Measurements from ENCODE around the gene BRWD1. TPM values are rescaled to one million over a fixed set of nuclear protein-coding genes. Genes with fewer than 3 reads are reported as not detected.
A peak's percentile ranks its signal among the peaks of the same experiment; 100 is the strongest.

Gene BRWD1
- polyA plus RNA-seq (2013, experiment 1 of 2; ENCODE audit: insufficient read length): 13.5 TPM
- 16.4 TPM for polyA plus RNA-seq (2013, experiment 2 of 2; ENCODE audit: insufficient read length)

- peak; percentile 92 for DNase-seq
Observed at GRCh38 chr21:39313571-39314142, at the start of gene BRWD1. Gene BRWD1 (minus strand): TSS chr21:39313632. CDS start chr21:39313491, 141 bp downstream.

GRCh38 chr21:39362733-39363132, 49.3 kb upstream of the BRWD1 start:
- no peak for DNase-seq

GRCh38 chr21:39359382-39359781, 46.0 kb upstream of the BRWD1 start:
- DNase-seq: no peak

GRCh38 chr21:39353295-39353694, 39.9 kb upstream of the BRWD1 start:
- peak; percentile 8 for DNase-seq

- DNase-seq: no peak
Observed at GRCh38 chr21:39350094-39351005, 36.9 kb upstream of the BRWD1 start.

GRCh38 chr21:39349211-39350093, 36.0 kb upstream of the BRWD1 start:
- peak; percentile 96 for DNase-seq

- DNase-seq: peak; percentile 94
Observed at GRCh38 chr21:39348355-39349210, 35.2 kb upstream of the BRWD1 start, which contains the start of gene HMGN1. Gene HMGN1 (minus strand): TSS chr21:39349088. CDS start chr21:39348917, 171 bp downstream.

GRCh38 chr21:39348040-39348354, 34.6 kb upstream of the BRWD1 start:
- DNase-seq: no peak

- no peak for DNase-seq
Observed at GRCh38 chr21:39347537-39347936, 34.1 kb upstream of the BRWD1 start.

GRCh38 chr21:39346671-39347331, 33.4 kb upstream of the BRWD1 start:
- DNase-seq: no peak

- no peak for DNase-seq
Observed at GRCh38 chr21:39346206-39346605, 32.8 kb upstream of the BRWD1 start.

- no peak for DNase-seq
Observed at GRCh38 chr21:39345440-39345839, 32.0 kb upstream of the BRWD1 start.

- DNase-seq: no peak
Observed at GRCh38 chr21:39344848-39345247, 31.4 kb upstream of the BRWD1 start.

- no peak for DNase-seq
Observed at GRCh38 chr21:39341249-39341923, 28.0 kb upstream of the BRWD1 start.

GRCh38 chr21:39340687-39341086, 27.3 kb upstream of the BRWD1 start:
- no peak for DNase-seq

- DNase-seq: no peak
Observed at GRCh38 chr21:39339231-39339630, 25.8 kb upstream of the BRWD1 start.

GRCh38 chr21:39336457-39337008, 23.1 kb upstream of the BRWD1 start:
- no peak for DNase-seq

- no peak for DNase-seq
Observed at GRCh38 chr21:39334611-39335010, 21.2 kb upstream of the BRWD1 start.

GRCh38 chr21:39332175-39332574, 18.7 kb upstream of the BRWD1 start:
- DNase-seq: no peak

- DNase-seq: no peak
Observed at GRCh38 chr21:39330001-39330400, 16.6 kb upstream of the BRWD1 start.
